Measurements from ENCODE around the gene AGFG1. TPM values are rescaled to one million over a fixed set of nuclear protein-coding genes. Genes with fewer than 3 reads are reported as not detected.

The AGFG1 gene
- total RNA-seq, 1 experiment from 2014 or later, result 72.5 TPM

DNA sequence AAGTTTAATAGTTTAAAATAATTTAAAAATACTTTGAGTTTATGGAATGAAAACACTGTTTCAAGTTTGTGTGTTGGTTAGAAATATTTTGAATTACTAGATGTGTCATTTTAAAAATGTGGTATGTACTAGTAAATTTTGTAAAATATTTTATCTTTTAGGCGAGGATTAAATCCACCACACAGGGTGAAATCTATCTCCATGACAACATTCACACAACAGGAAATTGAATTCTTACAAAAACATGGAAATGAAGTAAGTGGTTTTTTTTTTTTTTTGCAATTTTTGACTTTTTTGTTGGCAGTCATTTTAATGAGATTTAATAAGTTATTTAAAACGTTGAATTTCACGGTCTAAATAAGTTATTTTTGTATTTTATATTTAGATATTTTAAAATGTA, 19.4 kb downstream of the AGFG1 start:
- no peak overlapping the region for H3K9ac ChIP-seq (ENCODE audit: low read length)
- no peaks in the 10 kb centered on the region for H3K9me3 ChIP-seq (ENCODE audit: control insufficient read depth in 1 of 2, insufficient read depth in 1 of 2, low read depth in 1 of 2, low read length in 2 of 2)
- no peak for TF ChIP-seq YY1 (IDR thresholded peaks at IDR 0.05; ENCODE audit: extremely low read depth, insufficient replicate concordance, low read depth, low read length)
- TF ChIP-seq EZH2phosphoT487 (IDR thresholded peaks at IDR 0.05; ENCODE audit: borderline replicate concordance), result no peak
- TF ChIP-seq SRF (IDR thresholded peaks at IDR 0.05; ENCODE audit: low read depth), result no peak
- TF ChIP-seq SIN3A (IDR thresholded peaks at IDR 0.05; ENCODE audit: low read depth), result no peak
- no peak for TF ChIP-seq RAD21 (IDR thresholded peaks at IDR 0.05; ENCODE audit: low read depth)
- TF ChIP-seq CBX3 (IDR thresholded peaks at IDR 0.05; ENCODE audit: low read depth), result no peak
- TF ChIP-seq ELF1 (IDR thresholded peaks at IDR 0.05; ENCODE audit: borderline replicate concordance, low read depth), result no peak
- no peak for TF ChIP-seq FOSL1 (IDR thresholded peaks at IDR 0.05; ENCODE audit: low read depth)
- no peak for TF ChIP-seq REST (IDR thresholded peaks at IDR 0.05; ENCODE audit: low read depth)
- TF ChIP-seq EZH2 (IDR thresholded peaks at IDR 0.05), result no peak
- TF ChIP-seq, protein P1, sequence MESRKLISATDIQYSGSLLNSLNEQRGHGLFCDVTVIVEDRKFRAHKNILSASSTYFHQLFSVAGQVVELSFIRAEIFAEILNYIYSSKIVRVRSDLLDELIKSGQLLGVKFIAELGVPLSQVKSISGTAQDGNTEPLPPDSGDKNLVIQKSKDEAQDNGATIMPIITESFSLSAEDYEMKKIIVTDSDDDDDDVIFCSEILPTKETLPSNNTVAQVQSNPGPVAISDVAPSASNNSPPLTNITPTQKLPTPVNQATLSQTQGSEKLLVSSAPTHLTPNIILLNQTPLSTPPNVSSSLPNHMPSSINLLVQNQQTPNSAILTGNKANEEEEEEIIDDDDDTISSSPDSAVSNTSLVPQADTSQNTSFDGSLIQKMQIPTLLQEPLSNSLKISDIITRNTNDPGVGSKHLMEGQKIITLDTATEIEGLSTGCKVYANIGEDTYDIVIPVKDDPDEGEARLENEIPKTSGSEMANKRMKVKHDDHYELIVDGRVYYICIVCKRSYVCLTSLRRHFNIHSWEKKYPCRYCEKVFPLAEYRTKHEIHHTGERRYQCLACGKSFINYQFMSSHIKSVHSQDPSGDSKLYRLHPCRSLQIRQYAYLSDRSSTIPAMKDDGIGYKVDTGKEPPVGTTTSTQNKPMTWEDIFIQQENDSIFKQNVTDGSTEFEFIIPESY (IDR thresholded peaks at IDR 0.05; ENCODE audit: extremely low read depth, insufficient replicate concordance, low read length), result no peak
- TF ChIP-seq MAX (IDR thresholded peaks at IDR 0.05), result no peak
- TF ChIP-seq ZFX (IDR thresholded peaks at IDR 0.05), result no peak
- no peak for TF ChIP-seq TCF7L2 (IDR thresholded peaks at IDR 0.05; ENCODE audit: borderline replicate concordance, extremely low read depth, insufficient read depth, insufficient read length)
- no peak for TF ChIP-seq ATF3 (IDR thresholded peaks at IDR 0.05)
- TF ChIP-seq SP1 (IDR thresholded peaks at IDR 0.05; ENCODE audit: low read depth), result no peak
- CTCF ChIA-PET, result no interaction called here
- no peak overlapping the region for H3K4me3 ChIP-seq (replicated peaks in 1 of 2; ENCODE audit: low read depth in 1 of 2, low read length in 2 of 2)
- 0 out of 4 replicates have a peak, but pooled peaks cover 0 to 2% of the 10 kb centered on the region in 2 experiments for H3K36me3 ChIP-seq (ENCODE audit: control insufficient read depth in 1 of 2, insufficient read depth in 2 of 2, low read length in 2 of 2)
- ATAC-seq (no peak), DNase-seq (ENCODE audit: low read depth, low spot score) (no peak)
- H3K9me2 ChIP-seq (ENCODE audit: insufficient read depth), result no peaks in the 10 kb centered on the region
- no peak overlapping the region for H3K27ac ChIP-seq (ENCODE audit: low read depth, low read length)
- no peak overlapping the region for H2AFZ ChIP-seq (ENCODE audit: low read depth, low read length, poor library complexity, severe bottlenecking)
- POLR2A ChIA-PET, result interaction anchor here (0.9 kb wide), 1 partner anchor 11 kb away, joined by 3 read pairs; no protein-coding TSS in a partner anchor
- H4K20me1 ChIP-seq (ENCODE audit: insufficient read depth), result peaks cover 13% of the 10 kb centered on the region
- H3K4me2 ChIP-seq (ENCODE audit: low read length), result no peak overlapping the region
- RAD21 ChIA-PET (ENCODE audit: low non-redundant PET in 1 of 2, low total read pairs in 2 of 2, uncharacterized antibody in 2 of 2, unreplicated experiment in 2 of 2), result no interaction called here
- no peaks in the 10 kb centered on the region for H3K27me3 ChIP-seq (ENCODE audit: insufficient read depth, low read length)
- no peaks in the 10 kb centered on the region for H3K4me1 ChIP-seq (ENCODE audit: control insufficient read depth in 1 of 2, insufficient read depth in 2 of 2, low read length in 2 of 2)
- intact Hi-C loops (cut with micrococcal nuclease), result no loop called here
- H3K79me2 ChIP-seq (ENCODE audit: insufficient read depth, low read length), result peaks cover 99% of the 10 kb centered on the region
- BruUV-seq (replicated peaks), result no TSS peak

Data from HCT116 (cell line).